HG03103 (cell line): ENCODE results near the gene AMZ1.
"Not testable (repeated sequence)": the region's sequence is repeated elsewhere in the genome, so short reads cannot be mapped to it uniquely, and the experiment has no call there.

Experiments used
- ATAC-seq: cut with Tn5 transposase; IDR thresholded peaks from one replicate; pipeline ENCODE4 v1.9.1; 2021; ENCODE audit warnings: low read depth; ENCODE audit not compliant: unreplicated experiment

The AMZ1 gene

DNA sequence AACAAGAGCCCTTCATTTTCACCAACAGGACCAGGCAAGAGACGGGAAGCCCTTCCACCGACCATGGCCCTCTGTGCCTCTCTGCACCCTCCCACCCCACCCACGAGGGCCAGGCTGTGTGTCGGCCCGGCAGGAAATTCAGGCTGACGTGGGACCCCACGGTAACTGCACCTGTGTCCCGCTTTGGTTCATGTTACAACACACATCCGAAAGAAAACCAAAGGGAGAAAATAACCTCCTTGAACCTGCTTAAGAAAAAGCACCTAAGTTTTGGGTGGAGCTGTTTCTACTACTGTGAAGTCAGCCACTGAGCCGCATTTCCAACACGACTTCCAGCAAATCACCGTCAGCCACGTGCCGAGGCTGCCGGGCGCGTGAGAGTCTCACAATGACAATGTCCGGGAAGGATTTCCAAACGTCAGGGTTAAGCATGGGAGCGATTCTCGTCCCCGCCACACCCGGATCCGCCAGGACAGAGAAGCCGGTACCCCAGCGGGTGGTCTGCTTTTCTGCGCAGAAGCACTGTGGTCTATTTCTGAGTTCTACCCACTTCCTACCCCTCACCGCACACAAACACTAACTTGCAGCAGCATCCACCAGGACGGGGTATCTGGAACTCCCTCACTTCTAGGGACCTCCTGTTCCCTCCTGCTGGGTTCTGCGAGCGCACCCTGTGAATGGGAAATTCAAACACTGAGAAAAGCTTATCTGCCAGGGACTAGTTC is 36.6 kb downstream of the AMZ1 start:
- ATAC-seq = no peak

DNA sequence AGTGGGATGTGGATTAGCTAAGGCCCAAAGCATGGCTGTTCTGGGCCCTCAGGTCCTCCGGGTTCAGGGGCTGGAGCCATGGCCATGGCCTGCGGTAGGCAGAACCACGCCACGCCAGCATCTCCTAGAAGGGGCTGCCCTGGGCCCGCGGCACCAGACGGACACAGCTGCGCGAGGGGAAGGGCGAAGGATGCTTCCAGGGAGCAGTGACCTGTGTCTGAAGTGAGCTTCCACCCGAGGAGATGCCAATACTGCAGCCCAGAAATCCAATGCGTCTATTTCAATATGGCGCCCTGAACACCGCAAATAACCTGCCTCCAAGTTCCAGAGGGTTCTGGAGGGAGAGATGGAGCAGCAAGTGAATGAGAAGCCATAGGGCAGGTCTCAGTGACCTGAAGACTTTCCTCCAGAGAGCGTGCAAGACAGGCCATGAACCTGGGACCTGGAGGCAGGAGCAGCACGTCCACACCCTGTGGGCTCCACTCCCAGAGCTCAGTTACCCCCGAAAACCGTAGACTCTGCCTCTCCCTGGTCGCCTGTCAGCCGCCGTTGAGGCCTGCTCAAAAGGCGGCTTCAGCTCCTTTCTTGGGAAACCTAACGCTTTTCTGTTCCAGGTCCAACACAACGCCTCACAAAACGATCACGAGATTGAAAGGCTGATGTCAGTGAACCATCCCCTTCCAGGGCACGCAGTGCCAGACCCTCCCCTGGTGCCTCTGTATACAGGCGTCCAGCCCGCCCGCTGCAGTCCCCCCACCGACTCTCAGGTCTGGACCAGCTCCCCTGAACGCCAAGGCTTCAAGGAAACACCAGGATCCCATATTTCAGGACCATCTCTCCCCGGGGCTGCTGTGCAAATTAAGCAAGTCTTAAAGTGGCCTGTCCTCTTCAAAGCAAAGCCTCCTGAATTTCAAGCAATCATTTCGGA is 37.4 kb downstream of the AMZ1 start:
- no peak for ATAC-seq

DNA sequence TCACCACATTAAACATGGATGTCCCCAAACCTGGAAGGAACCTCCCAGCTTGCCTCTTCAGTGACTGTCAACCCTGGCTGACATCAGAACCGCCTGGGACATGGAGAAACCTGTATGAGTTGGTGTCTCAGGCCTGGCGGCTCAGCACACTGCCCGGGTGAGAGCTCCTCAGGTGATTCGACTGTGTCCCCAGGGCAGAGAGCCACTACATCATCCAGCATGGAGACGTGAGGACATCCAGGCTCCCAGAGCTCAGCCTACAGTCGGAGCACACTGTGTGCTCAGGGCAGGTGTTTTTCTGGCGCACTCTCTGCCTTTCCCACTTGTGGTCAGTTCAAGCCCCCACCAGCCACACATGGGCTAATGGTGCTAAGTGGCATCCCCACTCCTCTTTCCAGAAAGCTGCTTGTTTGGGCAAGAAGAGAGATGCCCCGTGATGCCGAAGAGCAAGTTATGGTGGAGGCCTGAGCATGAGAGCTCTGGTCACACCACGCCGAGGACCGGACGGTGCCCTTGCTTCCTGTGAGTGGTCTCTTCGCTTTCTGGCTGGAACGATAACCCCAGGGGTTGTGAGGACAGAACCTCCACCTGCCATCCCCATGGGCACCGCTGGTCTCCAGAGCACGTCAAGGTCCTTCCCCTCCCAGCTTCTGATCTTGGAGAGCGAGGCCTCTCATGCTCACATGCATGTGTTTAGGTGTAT is 38.5 kb downstream of the AMZ1 start:
- no peak for ATAC-seq

DNA sequence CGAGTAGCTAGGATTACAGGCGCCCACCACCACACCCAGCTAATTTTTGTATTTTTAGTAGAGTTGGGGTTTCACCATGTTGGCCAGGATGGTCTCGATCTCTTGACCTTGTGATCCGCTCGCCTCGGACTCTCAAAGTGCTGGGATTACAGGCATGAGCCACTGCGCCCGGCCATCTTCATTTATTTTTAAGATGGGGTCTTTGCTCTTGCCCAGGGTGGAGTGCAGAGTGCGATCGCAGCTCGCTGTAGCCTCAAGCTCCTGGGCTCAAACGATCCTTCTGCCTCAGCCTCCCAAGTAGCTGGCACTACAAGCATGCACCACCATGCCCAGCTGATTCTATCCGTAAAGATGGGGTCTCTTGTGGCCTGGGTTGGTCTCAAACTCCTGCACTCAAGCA is 39.2 kb downstream of the AMZ1 start:
- not testable (repeated sequence) for ATAC-seq

DNA sequence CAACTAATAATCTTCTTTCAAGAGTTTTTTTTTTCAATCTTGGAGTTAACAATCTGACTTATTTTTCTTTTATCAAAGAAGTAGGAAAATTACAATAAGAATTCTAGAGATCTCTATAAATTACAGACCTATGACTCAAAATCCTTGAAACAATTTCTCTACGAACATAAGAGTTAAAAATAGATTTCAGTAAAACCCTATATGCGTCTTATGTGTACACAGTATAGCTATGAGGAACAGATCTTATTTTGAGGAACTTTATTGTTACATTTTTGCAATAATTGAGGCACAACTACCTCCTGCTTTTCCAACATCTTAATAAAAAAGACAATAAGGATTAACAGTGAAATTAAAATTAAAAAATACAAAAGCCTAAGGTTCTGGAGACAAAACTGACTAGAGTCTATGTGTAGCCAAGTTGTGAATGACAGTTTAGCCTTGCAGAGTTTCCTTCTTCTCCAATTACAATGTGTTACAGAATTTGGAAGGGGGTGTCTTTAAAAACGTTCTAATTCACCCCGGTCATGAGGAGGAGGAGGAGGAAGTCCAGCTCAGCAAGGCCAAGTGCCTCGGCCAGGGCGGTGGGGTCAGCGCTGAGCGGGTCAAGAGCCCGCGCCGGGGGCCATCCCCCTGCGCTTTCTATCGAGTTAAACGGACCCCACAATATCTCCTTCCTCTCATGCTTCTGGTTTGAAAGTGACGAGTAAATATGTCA is 40.5 kb downstream of the AMZ1 start:
- ATAC-seq = no peak

DNA sequence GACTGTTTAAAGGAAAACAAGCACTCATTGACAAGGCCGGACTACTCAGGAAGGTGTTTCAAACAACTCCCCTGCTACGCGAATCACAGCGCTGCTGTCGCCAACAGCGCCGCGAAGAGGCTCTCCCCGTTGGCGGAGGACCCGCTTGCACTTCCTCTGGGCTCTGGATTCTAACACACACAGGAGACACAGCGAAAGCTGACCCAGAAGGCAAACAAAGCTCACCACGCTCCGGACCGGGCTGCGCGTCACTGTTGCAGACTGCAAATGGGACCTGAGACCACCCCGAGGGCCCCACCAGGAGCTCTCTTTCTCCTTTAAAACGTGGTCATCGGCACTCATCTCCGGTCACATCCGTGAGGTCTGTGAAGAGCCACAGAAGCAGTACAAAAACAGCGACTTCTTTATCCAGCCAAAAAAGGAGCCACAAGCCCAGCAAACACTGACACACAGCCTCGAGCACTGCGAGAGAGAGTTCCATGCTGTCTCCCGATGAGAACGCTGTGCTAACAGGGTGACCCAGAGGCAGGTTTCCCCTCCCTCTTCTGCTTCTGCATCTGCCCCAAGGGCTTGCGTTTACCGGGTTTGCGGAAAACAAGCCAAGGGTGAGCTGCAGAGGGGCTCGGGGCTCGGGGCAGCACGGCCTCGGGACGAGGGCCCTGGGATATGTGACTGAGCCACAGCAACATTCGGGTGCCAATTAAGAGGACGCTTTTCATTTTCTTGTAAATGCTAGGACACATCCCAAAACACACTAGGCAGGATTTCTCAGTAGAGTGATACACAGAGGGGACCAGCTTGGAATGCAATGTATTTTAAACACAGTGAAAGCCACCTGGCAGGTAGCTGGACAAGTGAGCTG is 41.3 kb downstream of the AMZ1 start:
- no peak for ATAC-seq

DNA sequence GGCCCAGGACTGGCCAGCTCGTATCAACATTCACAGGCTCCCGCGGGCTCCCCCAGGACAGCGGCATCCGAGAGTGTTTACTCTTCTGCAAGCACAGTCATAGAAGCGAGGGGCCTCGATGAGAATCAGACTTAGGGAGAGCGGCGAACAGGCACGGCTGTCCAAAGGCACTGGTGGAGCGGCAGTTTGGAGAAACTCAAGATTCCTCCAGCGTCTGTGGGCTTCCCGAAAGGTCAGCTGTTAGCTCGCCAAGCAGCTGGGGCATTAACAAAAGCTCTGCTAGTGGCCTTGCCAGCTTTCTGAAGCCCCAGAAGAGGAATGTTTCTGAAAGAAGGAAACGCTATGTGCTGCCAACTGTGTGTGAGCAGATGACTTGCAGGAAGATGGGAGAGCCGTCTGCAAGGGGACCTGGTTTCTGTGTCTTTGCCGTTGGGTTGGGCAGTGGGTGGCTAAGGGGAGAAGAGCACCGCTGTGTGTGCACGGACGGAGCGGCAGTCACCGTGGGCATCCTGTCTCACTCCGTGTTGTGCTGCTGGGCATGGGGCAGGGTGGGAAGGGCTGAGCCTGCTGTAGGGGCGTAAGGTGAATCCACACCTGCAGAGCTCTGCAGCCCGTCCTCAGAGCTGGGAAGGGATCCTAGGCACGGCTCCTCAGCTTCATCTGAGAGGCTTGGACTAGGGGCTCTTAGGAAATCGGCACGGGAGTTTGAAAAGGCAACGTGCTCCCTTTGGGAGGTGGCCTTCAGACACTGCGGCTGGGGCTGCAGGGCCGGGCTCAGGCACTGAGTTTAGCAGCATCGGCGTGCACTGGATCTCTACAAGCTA is 42.1 kb downstream of the AMZ1 start:
- no peak for ATAC-seq

DNA sequence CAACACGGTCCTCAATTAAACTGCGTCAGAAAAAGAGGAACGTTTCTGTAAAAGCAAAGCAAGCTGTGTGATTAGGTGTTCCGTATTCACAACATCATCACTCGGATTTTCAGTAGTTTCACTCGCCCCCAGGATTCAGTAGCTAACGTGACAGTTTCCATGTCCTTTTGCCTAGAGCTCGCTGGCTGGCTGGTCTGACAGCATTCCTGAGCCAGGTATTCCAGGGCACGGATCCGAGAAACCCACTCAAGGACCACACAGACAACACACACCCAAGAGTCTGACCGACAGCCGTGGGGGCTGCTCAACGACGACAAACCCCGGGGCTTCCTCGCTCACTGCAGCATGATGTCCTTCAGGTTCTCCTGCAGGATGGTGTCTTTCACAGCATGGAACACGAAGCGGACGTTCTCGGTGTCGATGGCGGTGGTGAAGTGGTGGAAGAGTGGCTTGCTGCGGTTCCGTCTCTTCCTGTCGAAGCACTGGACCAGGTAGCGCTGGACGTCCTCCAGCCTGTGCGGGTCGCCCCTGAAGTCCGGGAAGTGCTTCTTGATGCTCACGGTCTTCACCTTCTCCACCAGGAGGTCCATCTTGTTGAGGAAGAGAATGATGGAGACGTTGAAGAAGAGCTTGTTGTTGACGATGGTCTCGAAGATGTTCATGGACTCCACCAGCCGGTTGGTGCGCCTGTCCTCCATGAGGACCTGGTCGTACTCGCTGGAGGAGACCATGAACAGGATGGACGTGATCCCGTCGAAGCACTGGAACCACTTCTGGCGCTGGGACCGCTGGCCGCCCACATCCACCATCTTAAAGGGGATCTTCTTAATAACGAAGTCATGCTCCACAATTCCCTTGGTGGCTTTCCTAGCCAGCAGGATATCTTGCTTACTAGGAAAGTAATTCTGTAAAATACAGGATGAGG is 43.1 kb downstream of the AMZ1 start:
- ATAC-seq = no peak

DNA sequence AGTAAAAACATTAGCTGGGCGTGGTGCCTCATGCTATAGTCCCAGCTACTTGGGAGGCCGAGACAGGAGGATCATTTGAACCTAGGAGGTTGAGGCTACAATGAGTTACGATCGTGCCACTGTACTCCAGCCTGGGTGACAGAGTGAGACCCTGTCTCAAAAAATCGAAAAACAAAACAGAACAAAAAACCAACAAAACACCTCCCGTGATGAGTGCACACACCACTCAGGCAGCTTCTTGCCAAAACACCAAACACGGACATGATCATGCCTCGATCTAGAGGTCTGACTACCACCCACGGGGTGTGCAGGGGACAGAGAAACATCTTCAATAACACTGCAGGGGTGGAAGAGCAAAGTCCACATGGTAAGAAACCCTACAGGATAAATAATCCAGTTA is 44.4 kb downstream of the AMZ1 start:
- ATAC-seq = no peak

DNA sequence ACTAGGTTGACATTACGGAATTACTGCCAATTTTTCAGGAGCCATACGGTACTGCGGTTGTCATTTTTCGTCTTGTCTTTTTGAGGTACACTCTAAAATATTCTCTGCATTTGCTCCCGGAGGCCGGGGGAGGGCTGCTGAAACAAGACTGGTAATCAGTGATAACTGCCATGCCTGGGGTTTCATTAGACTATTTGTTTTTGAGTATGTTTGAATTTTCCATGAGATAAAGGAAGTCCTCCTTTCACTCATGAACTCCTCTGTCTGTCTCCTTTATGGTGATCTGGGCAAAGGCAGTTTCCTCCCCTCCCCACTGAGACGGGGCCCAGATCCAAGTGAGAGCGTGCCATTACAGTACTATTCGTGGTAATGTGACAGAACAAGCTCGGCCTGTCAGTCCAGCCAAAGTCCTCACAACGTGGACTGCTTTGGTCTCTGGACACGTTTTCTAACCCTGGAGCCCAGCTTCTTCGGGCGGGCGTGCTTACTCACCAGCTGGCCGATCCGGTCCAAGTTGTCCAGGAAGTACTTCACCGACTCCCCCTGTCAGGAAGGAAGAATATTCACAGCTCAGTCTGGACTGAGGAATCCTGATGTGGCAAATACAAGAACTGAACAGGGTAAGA is 45.1 kb downstream of the AMZ1 start:
- no peak for ATAC-seq

DNA sequence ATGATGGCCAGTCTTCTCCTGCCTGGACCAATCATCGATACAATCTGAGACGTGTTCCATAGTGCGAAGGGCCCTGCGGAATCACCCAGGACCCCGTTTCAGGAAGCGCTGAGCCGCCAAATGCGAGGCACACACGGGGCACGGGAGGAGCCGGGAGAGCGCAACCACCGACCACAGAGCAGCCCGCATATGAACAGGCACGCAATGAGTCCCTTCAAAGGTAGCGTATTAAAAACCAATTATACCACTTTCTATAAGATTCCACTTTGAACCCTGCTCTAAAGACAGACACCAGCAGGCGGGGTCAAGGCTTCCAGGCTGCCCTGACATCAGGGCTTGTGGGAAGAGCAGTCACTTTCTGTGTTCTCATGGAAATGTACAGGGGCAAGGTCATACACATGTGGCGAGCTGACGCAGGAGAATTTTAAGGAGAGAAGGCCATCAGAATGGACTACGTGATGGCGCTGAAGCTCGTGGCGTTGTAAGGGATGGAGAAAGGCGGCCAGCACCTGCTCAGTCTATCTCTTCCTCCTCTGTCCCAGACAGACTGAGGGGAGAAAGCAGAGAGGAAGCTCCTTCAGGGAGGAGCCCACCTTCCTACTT is 46.2 kb downstream of the AMZ1 start:
- no peak for ATAC-seq

DNA sequence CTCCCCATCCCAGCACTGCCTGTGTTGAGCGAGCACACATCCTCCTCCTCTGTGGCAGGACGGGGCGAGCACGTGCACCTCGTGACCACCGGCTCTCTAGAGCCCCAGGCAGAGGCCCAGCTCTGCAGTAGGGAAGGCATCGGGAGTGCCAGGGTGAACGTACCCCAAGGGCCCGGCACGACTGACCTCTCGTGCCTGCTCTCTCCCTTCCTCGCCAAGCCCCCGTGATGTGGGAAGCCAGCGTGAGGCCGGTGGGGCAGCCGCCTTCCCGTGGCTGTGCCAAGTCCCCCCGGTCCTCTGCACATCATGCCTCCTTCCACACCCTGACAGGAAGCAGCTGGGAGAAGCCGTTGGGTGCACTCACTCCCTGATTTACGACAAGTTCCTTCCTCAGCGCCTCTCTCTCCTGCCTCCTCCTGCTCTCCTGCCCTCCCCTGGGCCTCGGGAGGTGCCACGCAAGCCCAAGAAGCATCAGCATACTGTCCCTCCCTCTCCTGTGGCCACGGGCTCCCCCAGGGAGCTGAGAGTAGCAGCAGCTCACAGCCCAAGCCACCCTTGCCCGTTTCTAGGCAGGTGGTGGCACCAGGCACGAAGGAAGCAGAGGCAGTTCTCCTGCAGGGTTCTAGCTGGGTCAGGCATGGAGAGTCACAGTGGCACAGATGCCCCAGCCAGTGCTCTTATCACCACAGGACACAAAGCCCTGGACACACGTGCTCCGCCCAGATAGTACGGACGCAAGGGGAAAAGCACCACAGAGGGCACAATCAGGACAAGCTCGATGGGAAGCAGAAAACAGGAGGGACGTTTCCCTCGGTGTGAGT is 47.0 kb downstream of the AMZ1 start:
- ATAC-seq = no peak

DNA sequence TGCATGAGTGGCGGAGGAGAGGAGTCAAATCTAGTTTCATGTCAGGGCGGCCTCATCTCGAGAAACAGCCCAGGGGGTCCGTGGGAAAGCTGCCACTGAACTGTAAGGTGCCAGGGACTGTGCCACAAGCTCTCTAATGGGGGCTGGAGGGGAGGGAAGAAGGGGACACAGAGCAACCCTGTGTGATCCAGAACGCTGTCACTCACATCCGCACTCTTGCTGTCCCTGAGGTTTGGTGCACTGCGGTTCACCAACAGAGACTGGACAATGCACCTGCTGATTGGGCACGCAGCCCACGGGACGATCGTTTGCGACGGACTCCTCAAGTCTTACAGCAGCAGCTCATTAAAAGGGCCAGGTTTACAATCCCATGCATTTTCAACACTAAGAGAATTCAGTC is 47.7 kb downstream of the AMZ1 start:
- ATAC-seq = no peak

DNA sequence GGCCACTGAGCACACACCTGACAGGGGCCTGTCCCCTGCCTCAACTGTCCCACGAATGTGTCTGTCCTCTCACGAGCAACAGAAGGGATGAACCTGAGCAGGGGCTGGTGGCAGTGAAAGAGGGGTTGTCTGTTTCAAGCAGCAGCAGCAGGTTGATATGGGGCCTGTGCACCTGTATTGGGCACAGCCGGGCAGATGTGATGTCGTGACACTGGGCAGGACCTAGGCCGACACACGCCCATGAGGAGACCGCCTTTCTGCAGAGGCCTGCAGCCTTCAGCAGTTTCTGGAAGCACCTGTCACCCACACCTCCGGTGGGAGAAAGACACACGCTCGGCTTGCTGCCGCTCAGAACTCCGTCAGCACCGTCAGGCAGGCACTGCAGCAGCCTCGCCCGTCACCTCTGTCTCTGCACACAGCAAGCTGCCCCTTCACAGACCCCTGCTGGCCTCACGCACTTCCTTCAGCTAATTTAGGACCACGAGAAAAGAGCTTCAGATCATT is 48.5 kb downstream of the AMZ1 start:
- ATAC-seq = no peak

DNA sequence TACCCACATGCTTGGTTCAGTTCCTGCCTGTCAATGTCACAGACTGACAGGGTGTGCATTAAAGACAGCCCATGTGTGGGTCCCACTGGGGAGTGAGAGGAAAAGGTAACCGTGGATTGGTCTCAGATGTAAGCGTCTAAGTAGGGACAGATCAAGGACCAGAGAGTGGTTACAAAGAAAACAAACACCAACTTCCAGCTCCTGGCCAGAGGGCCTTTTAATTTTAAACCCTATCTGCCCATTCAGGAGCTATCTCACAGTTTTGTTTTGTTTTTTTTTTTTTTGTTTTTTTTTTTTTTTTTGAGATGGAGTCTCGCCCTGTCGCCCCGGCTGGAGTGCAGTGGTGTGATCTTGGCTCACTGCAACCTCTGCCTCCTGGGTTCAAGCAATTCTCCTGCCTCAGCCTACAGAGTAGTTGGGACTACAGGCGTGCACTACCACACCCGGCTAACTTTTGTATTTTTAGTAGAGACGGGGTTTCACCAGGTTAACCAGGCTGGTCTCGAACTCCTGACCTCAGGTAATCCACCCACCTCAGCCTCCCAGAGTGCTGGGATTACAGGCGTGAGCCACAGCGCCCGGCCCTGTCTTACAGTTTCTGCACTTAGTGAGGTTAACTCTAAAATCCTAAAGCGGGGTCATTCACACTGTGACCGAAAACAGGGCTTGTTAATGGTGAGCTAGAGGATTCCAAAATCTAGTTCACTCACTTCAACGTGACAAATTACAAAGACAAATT is 49.2 kb downstream of the AMZ1 start:
- ATAC-seq = not testable (repeated sequence)
